IMR-90 (cell line): ENCODE results near the gene EFCAB8. TPM values are rescaled to one million over a fixed set of nuclear protein-coding genes. Genes with fewer than 3 reads are reported as not detected.

Experiments used
- ATAC-seq: fragments of 200-7000 bp; cut with Tn5 transposase; 2 replicates; pipeline ENCODE4 v1.9.1; 2020; ENCODE audit warnings: low read depth, mild to moderate bottlenecking, moderate library complexity
- BruUV-seq: library from RNA; stranded (reverse); fragments of 400-500 nt; replicated peaks from 2 replicates; lab custom pipeline; 2021; lab: Mats Ljungman, UMichigan
- CTCF ChIA-PET: fragments of 300-600 bp; formaldehyde crosslinking; extraction: SDS; loops from one replicate; lab custom pipeline; 2021; ENCODE audit warnings: antibody characterized with exemption; lab: Yijun Ruan, JAX
- POLR2A ChIA-PET: fragments of 300-600 bp; sonication (Branson Sonifier 250); formaldehyde crosslinking; loops from one replicate; lab custom pipeline; 2022; ENCODE audit warnings: antibody characterized with exemption; ENCODE audit not compliant: unreplicated experiment; lab: Charles Lee
- DNase-seq: peaks from one replicate; pipeline ENCODE4 v3.0.0; 2013
- H2AFZ ChIP-seq: replicated peaks from 2 replicates; pipeline ENCODE3; 2013; ENCODE audit warnings: low read length, mild to moderate bottlenecking; ENCODE audit not compliant: poor library complexity
- H2AK5ac ChIP-seq: 2 replicates; pipeline ENCODE4 v1.6.1; 2013; ENCODE audit warnings: low read depth, low read length, inconsistent platforms
- H2AK9ac ChIP-seq: replicated peaks from 2 replicates; pipeline ENCODE3; 2013; ENCODE audit warnings: mild to moderate bottlenecking, low read depth, low read length, moderate library complexity; ENCODE audit not compliant: poor library complexity
- H2BK120ac ChIP-seq: 2 replicates; pipeline ENCODE4 v1.6.1; 2013; ENCODE audit warnings: low read depth, low read length, inconsistent platforms
- H2BK15ac ChIP-seq: 3 replicates; pipeline ENCODE4 v1.6.1; 2013; ENCODE audit warnings: low read depth, low read length, inconsistent platforms
- H2BK20ac ChIP-seq: 2 replicates; pipeline ENCODE4 v1.6.1; 2013; ENCODE audit warnings: low read depth, mild to moderate bottlenecking, inconsistent platforms, low read length, moderate library complexity
- H2BK5ac ChIP-seq: 2 replicates; pipeline ENCODE4 v1.6.1; 2013; ENCODE audit warnings: mild to moderate bottlenecking, low read depth, low read length, inconsistent platforms; ENCODE audit not compliant: poor library complexity, severe bottlenecking
- H3K14ac ChIP-seq: replicated peaks from 2 replicates; pipeline ENCODE4 v1.6.1; 2013; ENCODE audit warnings: low read depth, low read length, inconsistent platforms
- H3K18ac ChIP-seq: 2 replicates; pipeline ENCODE4 v1.6.1; 2013; ENCODE audit warnings: low read depth, low read length, control low read depth
- H3K23ac ChIP-seq: 2 replicates; pipeline ENCODE4 v1.6.1; 2013; ENCODE audit warnings: low read depth, low read length, inconsistent platforms
- H3K27ac ChIP-seq: 2 replicates; pipeline ENCODE4 v1.5.1; 2013; ENCODE audit warnings: mild to moderate bottlenecking, control low read depth, low read length; ENCODE audit not compliant: insufficient read depth
- H3K27me3 ChIP-seq: 2 replicates; pipeline ENCODE4 v1.6.1; 2013; ENCODE audit warnings: low read length; ENCODE audit not compliant: control insufficient read depth, insufficient read depth
- H3K36me3 ChIP-seq: 2 replicates; pipeline ENCODE4 v1.6.1; 2013; ENCODE audit warnings: low read length, mixed read lengths; ENCODE audit not compliant: control insufficient read depth, insufficient read depth
- H3K4ac ChIP-seq: 2 replicates; pipeline ENCODE4 v1.6.1; 2013; ENCODE audit warnings: low read depth, low read length, inconsistent platforms
- H3K4me1 ChIP-seq: 2 replicates; pipeline ENCODE4 v1.6.1; 2013; ENCODE audit warnings: low read length, mixed read lengths; ENCODE audit not compliant: control insufficient read depth, insufficient read depth
- H3K4me2 ChIP-seq: 2 replicates; pipeline ENCODE4 v1.6.1; 2013; ENCODE audit warnings: low read depth, mild to moderate bottlenecking, control low read depth, low read length, moderate library complexity
- H3K4me3 ChIP-seq: 2 replicates; pipeline ENCODE4 v1.5.1; 2013; ENCODE audit warnings: low read depth, mild to moderate bottlenecking, control low read depth, low read length, moderate library complexity; ENCODE audit not compliant: insufficient read depth
- H3K56ac ChIP-seq: 2 replicates; pipeline ENCODE4 v1.6.1; 2013; ENCODE audit warnings: low read length, inconsistent platforms; ENCODE audit not compliant: insufficient read depth; ENCODE audit errors: extremely low read depth
- H3K79me1 ChIP-seq, 2 experiments: 2 replicates each; pipeline ENCODE4 v1.6.1; 2013; ENCODE audit warnings: low read length in 2 of 2, inconsistent platforms in 1 of 2, low read depth in 1 of 2
- H3K9ac ChIP-seq: 2 replicates; pipeline ENCODE4 v1.6.1; 2013; ENCODE audit warnings: low read depth, low read length, control low read depth
- H3K9me1 ChIP-seq: 2 replicates; pipeline ENCODE4 v1.6.1; 2013; ENCODE audit warnings: low read length, inconsistent platforms; ENCODE audit not compliant: insufficient read depth
- H3K9me3 ChIP-seq: 2 replicates; pipeline ENCODE4 v1.6.1; 2013; ENCODE audit warnings: low read length; ENCODE audit not compliant: control insufficient read depth, insufficient read depth
- H4K20me1 ChIP-seq: 2 replicates; pipeline ENCODE4 v1.6.1; 2013; ENCODE audit warnings: low read length, inconsistent platforms; ENCODE audit not compliant: insufficient read depth
- H4K5ac ChIP-seq: 2 replicates; pipeline ENCODE4 v1.6.1; 2013; ENCODE audit warnings: mild to moderate bottlenecking, low read depth, low read length, control low read depth
- H4K8ac ChIP-seq, 2 experiments: 2 replicates each; pipeline ENCODE4 v1.6.1; 2013; ENCODE audit warnings: low read depth in 2 of 2, low read length in 2 of 2, control low read depth in 1 of 2, inconsistent platforms in 1 of 2
- H4K91ac ChIP-seq: 2 replicates; pipeline ENCODE4 v1.6.1; 2013; ENCODE audit warnings: low read depth, low read length, inconsistent platforms; ENCODE audit not compliant: insufficient read depth
- MXI1 ChIP-seq: IDR thresholded peaks from 2 replicates; pipeline ENCODE4 v1.6.1; 2012; ENCODE audit warnings: low read depth, mild to moderate bottlenecking, low read length, moderate library complexity, borderline replicate concordance
- POLR2A ChIP-seq: IDR thresholded peaks from 2 replicates; pipeline ENCODE4 v1.6.1; 2012; ENCODE audit warnings: mild to moderate bottlenecking, low read depth, low read length
- WGBS, 2 experiments: methylation state at CpG; one replicate each; pipeline versions ENCODE4 v1.1.5 to v1.1.7; 2013; ENCODE audit warnings: missing lambda C conversion rate in 2 of 2; ENCODE audit not compliant: insufficient read length in 1 of 2; ENCODE audit errors: extremely low coverage in 2 of 2; 5-methylcytosine and 5-hydroxymethylcytosine counted together
- dilution Hi-C: fragments of 300-500 bp; cut with HindIII; formaldehyde crosslinking; loops from one replicate; pipeline ENCODE4 v1.14.3; 2018; ENCODE audit warnings: low sequenced_read_pairs; ENCODE audit not compliant: unreplicated experiment
- in situ Hi-C: fragments of 300-500 bp; cut with MboI; formaldehyde crosslinking; loops from 3 replicates; pipeline ENCODE4 v1.14.3; 2019; ENCODE audit warnings: low sequenced_read_pairs, inconsistent platforms, mixed read lengths
- intact Hi-C: fragments of 100-400 bp; cut with micrococcal nuclease; formaldehyde crosslinking; loops from 2 replicates; pipeline ENCODE4 v1.10.0; 2022
- polyA plus RNA-seq, 3 experiments: library from polyadenylated mRNA; depleted of rRNA; stranded (reverse); fragments of >200 nt; gene quantifications; 2 replicates each; pipeline ENCODE4 v1.2.3, GENCODE V29; 2012; ENCODE audit warnings: low replicate concordance in 1 of 3
- total RNA-seq: library from RNA; depleted of rRNA; stranded (reverse); fragments of >200 nt; gene quantifications from 2 replicates; pipeline ENCODE4 v1.2.3, GENCODE V29; 2012
- TF ChIP-seq, protein P1 (sequence below): fragments of 150-350 bp; IDR thresholded peaks from 2 replicates; pipeline ENCODE4 v1.6.1; 2017; ENCODE audit warnings: mild to moderate bottlenecking, antibody characterized with exemption, low read length, low read depth

EFCAB8 gene
- total and polyA plus RNA-seq, 2 of the 4 experiments (the other 2 are of a cell fraction) = not detected

GRCh38 chr20:32988008-32988407 is 129.3 kb downstream of the EFCAB8 start:
- Histone ChIP-seq H4K20me1 (no peaks in the 10 kb centered on the region), H2AK5ac (no peak overlapping the region), H3K4ac (no peak overlapping the region), H3K56ac (no peak overlapping the region), H3K14ac (no peak overlapping the region), H3K79me1 (no peaks in the 10 kb centered on the region), H4K91ac (no peak overlapping the region), H2AFZ (no peak overlapping the region), H4K8ac (no peak overlapping the region), H4K5ac (no peak overlapping the region), H3K9ac (no peak overlapping the region), H2BK5ac (no peak overlapping the region), H3K23ac (no peak overlapping the region), H3K18ac (no peak overlapping the region), H3K4me1 (no peaks in the 10 kb centered on the region), H2BK120ac (no peak overlapping the region), H3K4me3 (no peak overlapping the region), H3K9me1 (no peaks in the 10 kb centered on the region), H3K27me3 (peaks cover 5% of the 10 kb centered on the region), H2BK15ac (no peak overlapping the region), H3K4me2 (no peak overlapping the region), H3K27ac (no peak overlapping the region), H3K36me3 (no peaks in the 10 kb centered on the region), H3K9me3 (no peaks in the 10 kb centered on the region), H2AK9ac (no peak overlapping the region), H2BK20ac (no peak overlapping the region)
- TF ChIP-seq, protein P1, sequence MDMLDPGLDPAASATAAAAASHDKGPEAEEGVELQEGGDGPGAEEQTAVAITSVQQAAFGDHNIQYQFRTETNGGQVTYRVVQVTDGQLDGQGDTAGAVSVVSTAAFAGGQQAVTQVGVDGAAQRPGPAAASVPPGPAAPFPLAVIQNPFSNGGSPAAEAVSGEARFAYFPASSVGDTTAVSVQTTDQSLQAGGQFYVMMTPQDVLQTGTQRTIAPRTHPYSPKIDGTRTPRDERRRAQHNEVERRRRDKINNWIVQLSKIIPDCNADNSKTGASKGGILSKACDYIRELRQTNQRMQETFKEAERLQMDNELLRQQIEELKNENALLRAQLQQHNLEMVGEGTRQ = no peak
- no peak for TF ChIP-seq POLR2A
- no peak for TF ChIP-seq MXI1
- WGBS, 2 experiments = 68% methylated on average over 8 of the region's 16 CpGs; no CpG with 5 or more reads in 1 of the 2 experiments
- ChIA-PET CTCF (no interaction called here), POLR2A (no interaction called here)
- intact Hi-C loops (no loop called here), in situ Hi-C loops (no loop called here), dilution Hi-C loops (no loop called here)
- ATAC-seq (no peak), DNase-seq (no peak)
- no TSS peak for BruUV-seq
